ENCODE data around the gene SND1. TPM values are rescaled to one million over a fixed set of nuclear protein-coding genes. Genes with fewer than 3 reads are reported as not detected.
A peak's percentile ranks its signal among the peaks of the same experiment; 100 is the strongest.

Gene SND1
- total and polyA plus RNA-seq, 2 donors from 2014 or later = 83.0 to 154 TPM

DNA sequence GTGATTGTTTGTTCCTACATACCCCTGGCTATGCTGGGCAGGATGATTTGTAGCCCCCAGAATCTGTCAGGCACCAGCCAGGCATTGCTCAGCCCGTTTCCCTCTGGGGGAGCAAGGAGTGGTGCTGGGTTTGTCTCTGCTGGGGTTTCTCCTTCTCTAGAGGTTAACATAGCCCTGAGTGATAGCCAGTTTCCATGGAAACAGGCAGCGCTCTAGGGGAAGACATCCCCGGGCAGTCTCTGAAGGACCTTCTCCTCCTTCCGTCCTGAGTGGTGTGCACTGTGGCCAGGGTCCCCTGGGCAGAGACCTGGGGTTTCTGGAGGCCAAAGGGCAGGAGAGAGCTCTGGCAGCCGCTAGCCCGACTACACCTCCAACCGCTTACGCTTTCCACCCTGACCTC is 429.8 kb downstream of the SND1 start:
- FAIRE-seq (no peak), DNase-seq (peak in 1 of 5 donors; percentile 51)
- TF ChIP-seq, protein P1, sequence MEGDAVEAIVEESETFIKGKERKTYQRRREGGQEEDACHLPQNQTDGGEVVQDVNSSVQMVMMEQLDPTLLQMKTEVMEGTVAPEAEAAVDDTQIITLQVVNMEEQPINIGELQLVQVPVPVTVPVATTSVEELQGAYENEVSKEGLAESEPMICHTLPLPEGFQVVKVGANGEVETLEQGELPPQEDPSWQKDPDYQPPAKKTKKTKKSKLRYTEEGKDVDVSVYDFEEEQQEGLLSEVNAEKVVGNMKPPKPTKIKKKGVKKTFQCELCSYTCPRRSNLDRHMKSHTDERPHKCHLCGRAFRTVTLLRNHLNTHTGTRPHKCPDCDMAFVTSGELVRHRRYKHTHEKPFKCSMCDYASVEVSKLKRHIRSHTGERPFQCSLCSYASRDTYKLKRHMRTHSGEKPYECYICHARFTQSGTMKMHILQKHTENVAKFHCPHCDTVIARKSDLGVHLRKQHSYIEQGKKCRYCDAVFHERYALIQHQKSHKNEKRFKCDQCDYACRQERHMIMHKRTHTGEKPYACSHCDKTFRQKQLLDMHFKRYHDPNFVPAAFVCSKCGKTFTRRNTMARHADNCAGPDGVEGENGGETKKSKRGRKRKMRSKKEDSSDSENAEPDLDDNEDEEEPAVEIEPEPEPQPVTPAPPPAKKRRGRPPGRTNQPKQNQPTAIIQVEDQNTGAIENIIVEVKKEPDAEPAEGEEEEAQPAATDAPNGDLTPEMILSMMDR (IDR thresholded peaks at IDR 0.05; ENCODE audit: borderline replicate concordance, extremely low read depth, insufficient read depth) = no peak
- Histone ChIP-seq H3K9me3 (ENCODE audit: control insufficient read depth in 2 of 3, insufficient read depth in 1 of 3, low read length in 3 of 3) (no peaks in the 10 kb centered on the region), H3K27ac (ENCODE audit: low read depth in 2 of 2, low read length in 2 of 2) (no peak overlapping the region), H3K9ac (ENCODE audit: low read length in 3 of 3) (no peak overlapping the region), H3K4me1 (ENCODE audit: control insufficient read depth in 2 of 3, insufficient read depth in 2 of 3, low read depth in 1 of 3, low read length in 3 of 3) (peaks cover 0 to 7% (median 4%) of the 10 kb centered on the region in 3 donors), H3K4me3 (ENCODE audit: low read length in 3 of 3) (no peak overlapping the region), H3K36me3 (ENCODE audit: control insufficient read depth in 2 of 3, insufficient read depth in 3 of 3, low read length in 3 of 3) (peaks cover 2 to 20% (median 3%) of the 10 kb centered on the region in 3 donors), H3K27me3 (ENCODE audit: control insufficient read depth, insufficient read depth, low read length) (no peaks in the 10 kb centered on the region)
- intact Hi-C loops (cut with DNase I) = no loop called here

DNA sequence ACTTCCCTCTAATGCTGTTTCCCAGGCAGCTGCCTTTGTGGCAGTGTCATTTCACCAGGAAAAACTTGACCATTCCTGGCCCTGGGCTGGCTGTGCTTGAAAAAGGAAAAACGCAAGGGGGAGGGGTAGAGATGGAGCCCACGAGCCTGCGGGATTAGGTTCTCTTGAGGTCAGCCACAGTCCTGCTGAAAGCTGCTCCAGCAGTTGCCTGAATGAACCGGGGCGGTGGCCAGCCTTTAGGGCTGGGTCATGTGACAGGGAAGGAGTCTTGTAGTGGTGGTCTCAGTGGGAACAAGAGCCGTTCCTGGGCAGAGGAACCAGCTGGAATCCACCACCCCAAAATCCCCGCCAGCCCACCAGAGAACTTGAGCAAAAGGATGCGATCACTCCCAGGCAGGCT is 430.4 kb downstream of the SND1 start:
- H3K27ac ChIP-seq (ENCODE audit: low read depth in 2 of 2, low read length in 2 of 2) = no peak overlapping the region
- peaks cover 0 to 7% (median 3%) of the 10 kb centered on the region in 3 donors for H3K4me1 ChIP-seq (ENCODE audit: control insufficient read depth in 2 of 3, insufficient read depth in 2 of 3, low read depth in 1 of 3, low read length in 3 of 3)
- peaks cover 3 to 20% (median 3%) of the 10 kb centered on the region in 3 donors for H3K36me3 ChIP-seq (ENCODE audit: control insufficient read depth in 2 of 3, insufficient read depth in 3 of 3, low read length in 3 of 3)
- DNase-seq = peak in 1 of 5 donors; percentile 38
- TF ChIP-seq, protein P1 (IDR thresholded peaks at IDR 0.05; ENCODE audit: borderline replicate concordance, extremely low read depth, insufficient read depth) = no peak
- no peak overlapping the region for H3K9ac ChIP-seq (ENCODE audit: low read length in 3 of 3)
- H3K27me3 ChIP-seq (ENCODE audit: control insufficient read depth, insufficient read depth, low read length) = no peaks in the 10 kb centered on the region
- no peak for FAIRE-seq
- H3K9me3 ChIP-seq (ENCODE audit: control insufficient read depth in 2 of 3, insufficient read depth in 1 of 3, low read length in 3 of 3) = no peaks in the 10 kb centered on the region
- intact Hi-C loops (cut with DNase I) = no loop called here
- no peak overlapping the region for H3K4me3 ChIP-seq (ENCODE audit: low read length in 3 of 3)

DNA sequence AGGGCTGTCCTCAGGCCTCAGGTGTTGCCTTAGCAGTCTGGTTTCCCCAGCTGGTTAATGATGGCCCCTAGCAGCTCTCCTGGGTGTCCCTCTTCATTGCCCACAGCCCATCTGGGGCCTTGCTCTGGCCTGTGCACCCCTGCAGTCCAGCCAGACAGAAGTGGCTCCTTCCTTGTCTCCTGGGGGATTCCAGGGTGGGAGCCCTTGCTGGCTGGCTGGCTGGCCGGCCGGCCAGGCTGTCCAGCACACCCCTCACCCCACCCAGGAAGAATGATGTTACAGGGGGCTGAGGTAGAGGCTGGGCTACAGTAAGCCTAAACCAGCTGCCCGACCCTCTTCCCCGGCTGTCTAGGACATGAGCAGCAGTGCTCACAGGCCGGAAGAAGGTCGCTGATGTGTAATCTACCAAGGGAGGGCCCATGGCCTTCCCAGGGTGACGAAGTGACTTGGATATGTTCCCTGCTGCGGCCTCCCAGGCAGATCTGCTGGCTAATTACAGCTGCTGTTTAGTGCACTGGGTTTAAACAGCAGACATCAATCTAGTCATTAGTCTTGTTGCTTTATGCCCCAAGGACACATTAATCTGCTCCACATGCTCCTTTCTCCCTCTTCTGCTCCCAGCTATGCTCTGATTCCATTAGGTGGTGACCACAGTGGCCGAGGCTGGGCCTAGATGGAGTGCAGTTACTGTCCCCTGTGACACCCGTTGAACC is 433.1 kb downstream of the SND1 start:
- no peak overlapping the region for H3K4me3 ChIP-seq (ENCODE audit: low read length in 3 of 3)
- no peak for FAIRE-seq
- no peaks in the 10 kb centered on the region for H3K27me3 ChIP-seq (ENCODE audit: control insufficient read depth, insufficient read depth, low read length)
- peaks cover 0 to 26% (median 9%) of the 10 kb centered on the region in 3 donors for H3K36me3 ChIP-seq (ENCODE audit: control insufficient read depth in 2 of 3, insufficient read depth in 3 of 3, low read length in 3 of 3)
- no peaks in the 10 kb centered on the region for H3K9me3 ChIP-seq (ENCODE audit: control insufficient read depth in 2 of 3, insufficient read depth in 1 of 3, low read length in 3 of 3)
- H3K27ac ChIP-seq (ENCODE audit: low read depth in 2 of 2, low read length in 2 of 2) = no peak overlapping the region
- intact Hi-C loops (cut with DNase I) = no loop called here
- TF ChIP-seq, protein P1 (IDR thresholded peaks at IDR 0.05; ENCODE audit: borderline replicate concordance, extremely low read depth, insufficient read depth) = no peak
- no peak overlapping the region for H3K9ac ChIP-seq (ENCODE audit: low read length in 3 of 3)
- peaks cover 0 to 7% (median 3%) of the 10 kb centered on the region in 3 donors for H3K4me1 ChIP-seq (ENCODE audit: control insufficient read depth in 2 of 3, insufficient read depth in 2 of 3, low read depth in 1 of 3, low read length in 3 of 3)
- peak; percentile 65 to 91 (median 72) for DNase-seq

Data from kidney (tissue), 14 donors.